ENCODE results near the gene DRG2.

Gene DRG2

GRCh38 chr17:18144261-18144660 is 56.5 kb downstream of the DRG2 start:
- Histone ChIP-seq H3K27me3 (ENCODE audit: control insufficient read depth in 3 of 3, insufficient read depth in 3 of 3, low read depth in 1 of 3, low read length in 3 of 3) (no peaks in the 10 kb centered on the region), H3K79me1 (ENCODE audit: low read depth, low read length) (no peaks in the 10 kb centered on the region), H4K91ac (ENCODE audit: low read depth, low read length, poor library complexity) (no peak overlapping the region), H2BK12ac (ENCODE audit: low read length) (no peak overlapping the region), H2BK120ac (ENCODE audit: low read depth, low read length) (no peak overlapping the region), H2AFZ (ENCODE audit: low read length) (no peak overlapping the region), H2BK15ac (ENCODE audit: low read length) (no peak overlapping the region), H3K4me1 (ENCODE audit: control insufficient read depth in 2 of 2, insufficient read depth in 1 of 2, low read depth in 1 of 2, low read length in 2 of 2) (peaks cover 0 to 2% of the 10 kb centered on the region in 2 donors), H3K4me3 (ENCODE audit: low read length in 2 of 2) (no peak overlapping the region), H3K36me3 (replicated peaks in 1 of 2; ENCODE audit: control insufficient read depth in 2 of 2, insufficient read depth in 2 of 2, low read length in 2 of 2) (no peaks in the 10 kb centered on the region), H3K4me2 (ENCODE audit: insufficient read depth, low read length, poor library complexity, severe bottlenecking) (no peak overlapping the region), H3K23ac (ENCODE audit: low read depth, low read length, poor library complexity) (no peak overlapping the region), H3K4ac (ENCODE audit: low read length) (no peak overlapping the region), H3K27ac (replicated peaks; ENCODE audit: low read length) (no peak overlapping the region), H3K18ac (ENCODE audit: low read length) (no peak overlapping the region), H3K9ac (ENCODE audit: low read depth, low read length, poor library complexity) (no peak overlapping the region), H2AK5ac (ENCODE audit: low read depth, low read length) (no peak overlapping the region), H4K8ac (ENCODE audit: low read depth, low read length) (no peak overlapping the region), H3K14ac (ENCODE audit: low read length) (no peak overlapping the region), H2BK5ac (ENCODE audit: low read length) (no peak overlapping the region), H3K9me3 (replicated peaks in 1 of 2; ENCODE audit: control insufficient read depth in 2 of 2, insufficient read depth in 1 of 2, low read depth in 1 of 2, low read length in 2 of 2) (no peaks in the 10 kb centered on the region)
- no CpG with 5 or more reads among the region's 4 CpGs for WGBS, 2 donors (ENCODE audit: extremely low coverage in 2 of 2, insufficient read length in 2 of 2, insufficient replicate concordance in 1 of 2)
- no peak for DNase-seq (ENCODE audit: low spot score)

DNA sequence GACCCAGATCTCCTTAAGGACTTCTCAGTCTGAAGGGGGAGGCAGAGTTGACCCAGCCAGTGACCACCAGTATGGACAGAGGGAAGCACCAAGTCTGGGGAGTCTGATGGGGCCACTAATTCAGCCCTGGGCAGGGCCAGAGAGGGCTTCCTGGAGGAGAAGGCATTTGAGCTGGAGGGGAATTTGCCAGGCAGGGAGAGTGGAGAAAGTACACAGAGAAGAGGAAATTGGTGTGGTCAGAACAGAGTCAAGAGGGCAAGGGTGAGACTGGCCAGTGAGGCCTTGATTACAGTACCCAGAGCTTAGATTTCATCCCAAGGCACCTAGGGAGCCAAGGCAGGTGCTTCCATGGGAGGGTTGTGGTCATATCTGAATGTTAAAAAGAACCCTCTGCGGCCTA is 57.1 kb downstream of the DRG2 start:
- no CpG with 5 or more reads among the region's 1 CpG for WGBS, 2 donors (ENCODE audit: extremely low coverage in 2 of 2, insufficient read length in 2 of 2, insufficient replicate concordance in 1 of 2)
- H3K14ac ChIP-seq (ENCODE audit: low read length), result no peak overlapping the region
- H3K27me3 ChIP-seq (ENCODE audit: control insufficient read depth in 3 of 3, insufficient read depth in 3 of 3, low read depth in 1 of 3, low read length in 3 of 3), result no peaks in the 10 kb centered on the region
- H3K4ac ChIP-seq (ENCODE audit: low read length), result no peak overlapping the region
- no peak overlapping the region for H3K18ac ChIP-seq (ENCODE audit: low read length)
- H2BK12ac ChIP-seq (ENCODE audit: low read length), result no peak overlapping the region
- H2BK120ac ChIP-seq (ENCODE audit: low read depth, low read length), result no peak overlapping the region
- no peak overlapping the region for H2AFZ ChIP-seq (ENCODE audit: low read length)
- H4K91ac ChIP-seq (ENCODE audit: low read depth, low read length, poor library complexity), result no peak overlapping the region
- H2AK5ac ChIP-seq (ENCODE audit: low read depth, low read length), result peak overlapping the region; percentile 20
- H3K4me2 ChIP-seq (ENCODE audit: insufficient read depth, low read length, poor library complexity, severe bottlenecking), result no peak overlapping the region
- H3K4me3 ChIP-seq (ENCODE audit: low read length in 2 of 2), result no peak overlapping the region
- H2BK5ac ChIP-seq (ENCODE audit: low read length), result no peak overlapping the region
- no peak overlapping the region for H4K8ac ChIP-seq (ENCODE audit: low read depth, low read length)
- H3K9me3 ChIP-seq (replicated peaks in 1 of 2; ENCODE audit: control insufficient read depth in 2 of 2, insufficient read depth in 1 of 2, low read depth in 1 of 2, low read length in 2 of 2), result no peaks in the 10 kb centered on the region
- peaks cover 0 to 2% of the 10 kb centered on the region in 2 donors for H3K4me1 ChIP-seq (ENCODE audit: control insufficient read depth in 2 of 2, insufficient read depth in 1 of 2, low read depth in 1 of 2, low read length in 2 of 2)
- no peaks in the 10 kb centered on the region for H3K36me3 ChIP-seq (replicated peaks in 1 of 2; ENCODE audit: control insufficient read depth in 2 of 2, insufficient read depth in 2 of 2, low read length in 2 of 2)
- no peak overlapping the region for H3K23ac ChIP-seq (ENCODE audit: low read depth, low read length, poor library complexity)
- no peak overlapping the region for H3K27ac ChIP-seq (replicated peaks; ENCODE audit: low read length)
- no peak overlapping the region for H2BK15ac ChIP-seq (ENCODE audit: low read length)
- no peak overlapping the region for H3K9ac ChIP-seq (ENCODE audit: low read depth, low read length, poor library complexity)
- no peaks in the 10 kb centered on the region for H3K79me1 ChIP-seq (ENCODE audit: low read depth, low read length)
- DNase-seq (ENCODE audit: low spot score), result no peak

DNA sequence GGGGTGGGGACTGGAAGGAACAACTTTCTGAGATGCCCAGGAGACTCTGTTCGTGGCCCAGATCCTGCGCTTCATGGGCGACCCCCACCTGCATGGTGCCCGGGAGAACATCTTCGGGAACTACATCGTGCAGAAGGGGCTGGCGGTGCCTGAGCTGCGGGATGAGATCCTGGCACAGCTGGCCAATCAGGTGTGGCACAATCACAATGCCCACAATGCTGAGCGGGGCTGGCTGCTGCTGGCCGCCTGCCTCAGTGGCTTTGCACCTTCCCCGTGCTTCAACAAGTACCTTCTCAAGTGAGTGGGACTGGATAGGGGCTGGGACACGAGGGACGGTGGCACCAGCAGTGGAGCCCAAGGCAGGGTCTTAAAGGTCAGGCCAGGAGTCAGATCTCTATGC is 58.1 kb downstream of the DRG2 start:
- no peak overlapping the region for H3K4me3 ChIP-seq (ENCODE audit: low read length in 2 of 2)
- H3K79me1 ChIP-seq (ENCODE audit: low read depth, low read length), result no peaks in the 10 kb centered on the region
- no peak overlapping the region for H2BK120ac ChIP-seq (ENCODE audit: low read depth, low read length)
- H4K8ac ChIP-seq (ENCODE audit: low read depth, low read length), result no peak overlapping the region
- H2BK15ac ChIP-seq (ENCODE audit: low read length), result peak overlapping the region; percentile 64
- peaks cover 8 to 10% of the 10 kb centered on the region in 2 donors for H3K4me1 ChIP-seq (ENCODE audit: control insufficient read depth in 2 of 2, insufficient read depth in 1 of 2, low read depth in 1 of 2, low read length in 2 of 2)
- peak overlapping the region; percentile 61 for H3K9ac ChIP-seq (ENCODE audit: low read depth, low read length, poor library complexity)
- peak overlapping the region; percentile 87 for H2AK5ac ChIP-seq (ENCODE audit: low read depth, low read length)
- H3K23ac ChIP-seq (ENCODE audit: low read depth, low read length, poor library complexity), result no peak overlapping the region
- no peak overlapping the region for H3K27ac ChIP-seq (replicated peaks; ENCODE audit: low read length)
- H3K4ac ChIP-seq (ENCODE audit: low read length), result no peak overlapping the region
- no peaks in the 10 kb centered on the region for H3K9me3 ChIP-seq (replicated peaks in 1 of 2; ENCODE audit: control insufficient read depth in 2 of 2, insufficient read depth in 1 of 2, low read depth in 1 of 2, low read length in 2 of 2)
- H2BK5ac ChIP-seq (ENCODE audit: low read length), result no peak overlapping the region
- no peak overlapping the region for H4K91ac ChIP-seq (ENCODE audit: low read depth, low read length, poor library complexity)
- H3K27me3 ChIP-seq (ENCODE audit: control insufficient read depth in 3 of 3, insufficient read depth in 3 of 3, low read depth in 1 of 3, low read length in 3 of 3), result no peaks in the 10 kb centered on the region
- no peak overlapping the region for H2BK12ac ChIP-seq (ENCODE audit: low read length)
- no peak for DNase-seq (ENCODE audit: low spot score)
- H2AFZ ChIP-seq (ENCODE audit: low read length), result no peak overlapping the region
- no peak overlapping the region for H3K14ac ChIP-seq (ENCODE audit: low read length)
- H3K18ac ChIP-seq (ENCODE audit: low read length), result peak overlapping the region; percentile 39
- no peaks in the 10 kb centered on the region for H3K36me3 ChIP-seq (replicated peaks in 1 of 2; ENCODE audit: control insufficient read depth in 2 of 2, insufficient read depth in 2 of 2, low read length in 2 of 2)
- no peak overlapping the region for H3K4me2 ChIP-seq (ENCODE audit: insufficient read depth, low read length, poor library complexity, severe bottlenecking)
- no CpG with 5 or more reads among the region's 13 CpGs for WGBS, 2 donors (ENCODE audit: extremely low coverage in 2 of 2, insufficient read length in 2 of 2, insufficient replicate concordance in 1 of 2)

- no peak overlapping the region for H2BK120ac ChIP-seq (ENCODE audit: low read depth, low read length)
- H3K4me3 ChIP-seq (ENCODE audit: low read length in 2 of 2), result no peak overlapping the region
- no CpG with 5 or more reads among the region's 2 CpGs for WGBS, 2 donors (ENCODE audit: extremely low coverage in 2 of 2, insufficient read length in 2 of 2, insufficient replicate concordance in 1 of 2)
- H3K27me3 ChIP-seq (ENCODE audit: control insufficient read depth in 3 of 3, insufficient read depth in 3 of 3, low read depth in 1 of 3, low read length in 3 of 3), result no peaks in the 10 kb centered on the region
- peak overlapping the region; percentile 61 for H3K9ac ChIP-seq (ENCODE audit: low read depth, low read length, poor library complexity)
- H3K18ac ChIP-seq (ENCODE audit: low read length), result peak overlapping the region; percentile 39
- no peak overlapping the region for H2AFZ ChIP-seq (ENCODE audit: low read length)
- no peak overlapping the region for H3K4me2 ChIP-seq (ENCODE audit: insufficient read depth, low read length, poor library complexity, severe bottlenecking)
- no peak overlapping the region for H3K4ac ChIP-seq (ENCODE audit: low read length)
- no peak overlapping the region for H4K8ac ChIP-seq (ENCODE audit: low read depth, low read length)
- peak overlapping the region; percentile 87 for H2AK5ac ChIP-seq (ENCODE audit: low read depth, low read length)
- no peak overlapping the region for H2BK5ac ChIP-seq (ENCODE audit: low read length)
- no peak overlapping the region for H2BK12ac ChIP-seq (ENCODE audit: low read length)
- H3K36me3 ChIP-seq (replicated peaks in 1 of 2; ENCODE audit: control insufficient read depth in 2 of 2, insufficient read depth in 2 of 2, low read length in 2 of 2), result no peaks in the 10 kb centered on the region
- no peaks in the 10 kb centered on the region for H3K9me3 ChIP-seq (replicated peaks in 1 of 2; ENCODE audit: control insufficient read depth in 2 of 2, insufficient read depth in 1 of 2, low read depth in 1 of 2, low read length in 2 of 2)
- H3K14ac ChIP-seq (ENCODE audit: low read length), result no peak overlapping the region
- peaks cover 10 to 12% of the 10 kb centered on the region in 2 donors for H3K4me1 ChIP-seq (ENCODE audit: control insufficient read depth in 2 of 2, insufficient read depth in 1 of 2, low read depth in 1 of 2, low read length in 2 of 2)
- no peak overlapping the region for H3K23ac ChIP-seq (ENCODE audit: low read depth, low read length, poor library complexity)
- H3K79me1 ChIP-seq (ENCODE audit: low read depth, low read length), result no peaks in the 10 kb centered on the region
- no peak for DNase-seq (ENCODE audit: low spot score)
- no peak overlapping the region for H4K91ac ChIP-seq (ENCODE audit: low read depth, low read length, poor library complexity)
- H3K27ac ChIP-seq (replicated peaks; ENCODE audit: low read length), result no peak overlapping the region
- peak overlapping the region; percentile 64 for H2BK15ac ChIP-seq (ENCODE audit: low read length)
These were observed 58.5 kb downstream of the DRG2 start for GRCh38 chr17:18146259-18146658.

All from neuronal stem cell (in vitro differentiated cells).